ENCODE data around the gene MAST3.

Gene MAST3

GRCh38 chr19:18122424-18122823 lies 24.8 kb downstream of the MAST3 start:
- H3K36me3 Mint-ChIP-seq (ENCODE audit: insufficient read depth) = peaks cover 59% of the 10 kb centered on the region
- DNase-seq (no peak), ATAC-seq (replicated peaks) (no peak)
- no peak overlapping the region for H3K4me3 Mint-ChIP-seq
- no peaks in the 10 kb centered on the region for H3K27me3 Mint-ChIP-seq
- H3K27ac Mint-ChIP-seq = peak overlapping the region in 1 of 2 donors; percentile 95
- H3K4me1 Mint-ChIP-seq (ENCODE audit: low read depth in 2 of 2) = peaks cover 22 to 25% of the 10 kb centered on the region in 2 donors
- no peaks in the 10 kb centered on the region for H3K9me3 Mint-ChIP-seq

DNA sequence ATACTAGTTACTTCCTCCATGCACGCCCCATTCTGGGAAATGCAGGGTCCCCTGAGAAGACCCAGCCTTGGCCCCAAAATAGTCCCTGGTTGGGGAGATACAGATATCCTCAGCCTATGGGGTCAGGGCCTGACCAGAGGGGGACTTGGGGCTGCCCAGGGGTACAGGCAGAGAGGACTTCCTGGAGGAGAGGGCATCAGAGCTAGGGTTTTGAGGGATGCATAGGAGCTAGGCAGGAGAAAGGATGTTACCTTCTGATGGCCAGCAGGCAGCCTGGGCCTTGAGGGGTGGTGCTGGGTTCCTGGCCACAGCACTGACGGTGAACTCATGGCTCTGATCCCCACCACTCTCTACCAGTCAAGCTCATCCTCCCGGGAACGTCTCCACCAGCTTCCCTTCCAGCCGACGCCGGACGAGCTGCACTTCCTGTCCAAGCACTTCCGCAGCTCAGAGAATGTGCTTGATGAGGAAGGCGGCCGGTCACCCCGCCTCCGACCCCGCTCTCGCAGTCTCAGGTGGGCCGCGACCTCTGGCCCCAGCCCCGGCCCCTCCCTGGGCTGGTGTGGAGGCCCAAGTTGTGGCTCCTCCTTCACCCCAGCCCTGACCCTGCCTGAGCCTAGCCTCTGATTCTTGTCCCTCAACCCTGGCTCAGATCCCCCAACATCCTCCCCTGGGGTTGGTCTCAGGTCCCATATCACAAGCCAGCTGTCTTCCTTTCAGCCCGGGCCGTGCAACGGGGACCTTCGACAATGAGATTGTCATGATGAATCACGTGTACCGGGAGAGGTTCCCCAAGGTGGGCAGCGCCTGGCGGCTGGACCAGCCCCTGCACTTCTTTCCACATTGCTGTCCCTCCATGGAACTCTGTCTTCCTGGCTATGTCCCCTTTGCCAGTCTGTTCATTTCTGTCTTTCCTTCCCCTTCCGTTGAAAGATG lies 25.6 kb downstream of the MAST3 start:
- Mint-ChIP-seq H3K4me3 (no peak overlapping the region), H3K27me3 (no peaks in the 10 kb centered on the region), H3K36me3 (ENCODE audit: insufficient read depth) (peaks cover 60% of the 10 kb centered on the region), H3K9me3 (no peaks in the 10 kb centered on the region), H3K4me1 (ENCODE audit: low read depth in 2 of 2) (peaks cover 24 to 26% of the 10 kb centered on the region in 2 donors), H3K27ac (peak overlapping the region; percentile 56 to 95)
- ATAC-seq (replicated peaks) = no peak
- no peak for DNase-seq

DNA sequence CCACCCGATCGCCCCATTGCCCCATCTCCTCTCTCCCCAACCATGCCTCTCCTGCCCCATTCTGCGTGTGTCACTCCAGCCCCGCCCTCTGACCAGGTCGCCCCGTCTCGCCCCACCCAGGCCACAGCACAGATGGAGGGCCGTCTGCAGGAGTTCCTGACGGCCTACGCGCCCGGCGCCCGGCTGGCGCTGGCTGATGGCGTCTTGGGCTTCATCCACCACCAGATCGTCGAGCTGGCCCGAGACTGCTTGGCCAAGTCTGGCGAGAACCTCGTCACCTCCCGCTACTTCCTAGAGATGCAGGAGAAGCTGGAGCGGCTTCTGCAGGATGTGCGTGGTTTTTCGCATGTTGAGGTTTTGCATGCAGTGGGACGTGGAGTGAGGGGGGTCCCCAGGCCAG lies 26.2 kb downstream of the MAST3 start:
- Mint-ChIP-seq H3K27me3 (no peaks in the 10 kb centered on the region), H3K36me3 (ENCODE audit: insufficient read depth) (peaks cover 67% of the 10 kb centered on the region), H3K4me1 (ENCODE audit: low read depth in 2 of 2) (peaks cover 24% of the 10 kb centered on the region in 2 donors), H3K4me3 (no peak overlapping the region), H3K27ac (peak overlapping the region in 1 of 2 donors; percentile 56), H3K9me3 (no peaks in the 10 kb centered on the region)
- no peak for ATAC-seq (replicated peaks)
- no peak for DNase-seq

DNA sequence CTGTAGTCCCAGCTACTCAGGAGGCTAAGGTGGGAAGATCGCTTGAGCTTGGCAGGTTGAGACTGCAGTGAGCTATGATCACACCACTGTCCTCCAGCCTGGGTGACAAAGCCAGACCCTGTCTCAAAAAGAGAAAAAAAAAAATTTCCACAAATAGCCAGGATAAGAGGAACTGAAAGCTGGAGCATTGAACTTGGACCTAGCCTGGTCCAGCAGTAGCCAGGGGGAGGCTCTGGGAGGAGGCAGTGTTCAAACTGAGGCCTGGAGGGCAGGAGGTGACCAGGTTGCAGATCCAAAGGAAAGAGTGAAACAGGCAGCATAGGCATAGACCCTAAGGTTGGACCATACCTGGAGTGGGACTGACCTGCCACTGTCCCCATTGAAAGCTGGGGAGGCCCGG lies 28.5 kb downstream of the MAST3 start:
- DNase-seq = no peak
- no peak for ATAC-seq (replicated peaks)
- Mint-ChIP-seq H3K4me3 (no peak overlapping the region), H3K9me3 (no peaks in the 10 kb centered on the region), H3K36me3 (ENCODE audit: insufficient read depth) (peaks cover 80% of the 10 kb centered on the region), H3K27ac (peak overlapping the region in 1 of 2 donors; percentile 71), H3K27me3 (no peaks in the 10 kb centered on the region), H3K4me1 (ENCODE audit: low read depth in 2 of 2) (peaks cover 8 to 14% of the 10 kb centered on the region in 2 donors)

DNA sequence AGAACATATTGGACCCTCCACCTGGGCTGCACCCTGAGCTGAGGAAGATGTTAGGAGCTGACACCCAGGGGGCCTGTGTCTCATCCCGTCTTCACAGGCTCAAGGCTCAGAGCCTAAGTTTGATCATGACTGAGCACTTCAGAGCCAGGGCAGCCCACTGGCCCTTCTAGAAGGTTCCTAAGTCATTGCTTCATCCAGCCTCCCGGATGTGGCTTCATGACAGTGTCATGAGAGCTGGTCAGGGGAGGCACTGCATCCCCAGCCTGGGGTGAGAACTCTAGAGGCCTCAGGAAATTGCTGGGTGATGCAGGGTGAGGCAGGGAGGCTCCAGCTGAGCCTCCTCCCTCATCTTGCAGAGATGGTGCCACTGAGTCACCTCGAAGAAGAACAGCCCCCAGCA lies 30.5 kb downstream of the MAST3 start:
- ATAC-seq (replicated peaks) = peak; percentile 71
- peaks cover 74% of the 10 kb centered on the region for H3K36me3 Mint-ChIP-seq (ENCODE audit: insufficient read depth)
- peaks cover 8 to 12% of the 10 kb centered on the region in 2 donors for H3K4me1 Mint-ChIP-seq (ENCODE audit: low read depth in 2 of 2)
- H3K4me3 Mint-ChIP-seq = peak overlapping the region; percentile 66 to 67
- H3K27me3 Mint-ChIP-seq = no peaks in the 10 kb centered on the region
- H3K9me3 Mint-ChIP-seq = no peaks in the 10 kb centered on the region
- DNase-seq = no peak
- H3K27ac Mint-ChIP-seq = peak overlapping the region; percentile 78 to 95

DNA sequence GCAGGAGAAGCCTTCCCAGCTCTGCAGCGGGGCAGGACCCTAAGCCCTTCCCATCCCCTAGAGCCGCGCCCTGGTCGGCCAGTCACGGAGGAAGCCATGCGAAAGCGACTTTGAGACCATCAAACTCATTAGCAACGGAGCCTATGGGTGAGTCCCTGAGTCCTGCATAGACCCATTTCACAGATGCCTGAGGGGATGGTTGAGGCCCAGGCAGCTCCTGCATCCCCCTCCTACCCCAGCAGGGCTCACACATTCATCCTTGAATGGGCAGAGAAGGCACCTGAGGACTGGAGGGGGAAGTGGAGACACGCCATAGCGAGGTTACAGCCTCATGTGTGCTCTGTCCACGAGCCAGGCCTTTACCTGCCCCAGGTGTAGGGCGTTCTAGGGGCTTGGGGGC lies 31.2 kb downstream of the MAST3 start:
- peak overlapping the region; percentile 78 to 95 for H3K27ac Mint-ChIP-seq
- no peak for ATAC-seq (replicated peaks)

DNA sequence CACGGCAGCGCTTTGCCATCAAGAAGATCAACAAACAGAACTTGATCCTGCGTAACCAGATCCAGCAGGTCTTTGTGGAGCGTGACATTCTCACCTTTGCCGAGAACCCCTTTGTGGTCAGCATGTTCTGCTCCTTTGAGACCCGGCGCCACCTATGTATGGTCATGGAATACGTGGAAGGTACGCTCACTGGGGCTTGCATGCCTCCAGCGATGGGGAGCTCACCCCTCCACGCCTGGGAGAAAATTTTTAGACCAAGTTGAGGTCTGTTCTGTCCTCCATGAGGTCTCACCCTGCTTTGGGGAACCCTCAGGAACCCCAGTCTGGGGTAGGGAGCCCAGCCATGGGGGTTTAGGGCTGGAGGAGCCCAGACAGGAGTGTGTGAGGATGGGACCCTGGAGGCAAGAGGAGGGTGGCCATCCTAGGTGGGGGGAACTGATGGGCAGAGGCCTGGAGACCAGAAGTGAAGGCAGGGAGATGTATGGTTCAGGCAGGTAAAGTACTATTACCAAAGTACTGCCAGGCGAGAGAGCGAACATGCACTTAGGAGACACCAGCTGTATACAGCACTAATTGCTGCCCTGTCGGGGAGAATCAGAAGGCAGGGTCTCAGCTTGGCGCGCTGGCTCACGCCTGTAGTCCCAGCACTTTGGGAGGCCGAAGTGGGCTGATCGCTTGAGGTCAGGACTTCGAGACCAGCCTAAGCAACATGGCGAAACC lies 33.1 kb downstream of the MAST3 start:
- ATAC-seq (replicated peaks) (no peak), DNase-seq (no peak)
- Mint-ChIP-seq H3K9me3 (no peaks in the 10 kb centered on the region), H3K27ac (no peak overlapping the region), H3K4me1 (ENCODE audit: low read depth in 2 of 2) (peaks cover 12 to 15% of the 10 kb centered on the region in 2 donors), H3K4me3 (no peak overlapping the region), H3K36me3 (ENCODE audit: insufficient read depth) (peaks cover 75% of the 10 kb centered on the region), H3K27me3 (no peaks in the 10 kb centered on the region)

More for the DNA sequence above, 31.2 kb downstream of the MAST3 start:
- Mint-ChIP-seq H3K4me1 (ENCODE audit: low read depth in 2 of 2) (peaks cover 8 to 12% of the 10 kb centered on the region in 2 donors), H3K27me3 (no peaks in the 10 kb centered on the region), H3K36me3 (ENCODE audit: insufficient read depth) (peaks cover 75% of the 10 kb centered on the region), H3K9me3 (no peaks in the 10 kb centered on the region), H3K4me3 (peak overlapping the region in 1 of 2 donors; percentile 67)
- DNase-seq = no peak

- DNase-seq (no peak), ATAC-seq (replicated peaks) (no peak)
- no peak overlapping the region for H3K4me3 Mint-ChIP-seq
- H3K36me3 Mint-ChIP-seq (ENCODE audit: insufficient read depth) = peaks cover 76% of the 10 kb centered on the region
- peaks cover 12 to 15% of the 10 kb centered on the region in 2 donors for H3K4me1 Mint-ChIP-seq (ENCODE audit: low read depth in 2 of 2)
- H3K9me3 Mint-ChIP-seq = no peaks in the 10 kb centered on the region
- H3K27me3 Mint-ChIP-seq = no peaks in the 10 kb centered on the region
- H3K27ac Mint-ChIP-seq = no peak overlapping the region
Measured at GRCh38 chr19:18131841-18132596, 34.4 kb downstream of the MAST3 start.

DNA sequence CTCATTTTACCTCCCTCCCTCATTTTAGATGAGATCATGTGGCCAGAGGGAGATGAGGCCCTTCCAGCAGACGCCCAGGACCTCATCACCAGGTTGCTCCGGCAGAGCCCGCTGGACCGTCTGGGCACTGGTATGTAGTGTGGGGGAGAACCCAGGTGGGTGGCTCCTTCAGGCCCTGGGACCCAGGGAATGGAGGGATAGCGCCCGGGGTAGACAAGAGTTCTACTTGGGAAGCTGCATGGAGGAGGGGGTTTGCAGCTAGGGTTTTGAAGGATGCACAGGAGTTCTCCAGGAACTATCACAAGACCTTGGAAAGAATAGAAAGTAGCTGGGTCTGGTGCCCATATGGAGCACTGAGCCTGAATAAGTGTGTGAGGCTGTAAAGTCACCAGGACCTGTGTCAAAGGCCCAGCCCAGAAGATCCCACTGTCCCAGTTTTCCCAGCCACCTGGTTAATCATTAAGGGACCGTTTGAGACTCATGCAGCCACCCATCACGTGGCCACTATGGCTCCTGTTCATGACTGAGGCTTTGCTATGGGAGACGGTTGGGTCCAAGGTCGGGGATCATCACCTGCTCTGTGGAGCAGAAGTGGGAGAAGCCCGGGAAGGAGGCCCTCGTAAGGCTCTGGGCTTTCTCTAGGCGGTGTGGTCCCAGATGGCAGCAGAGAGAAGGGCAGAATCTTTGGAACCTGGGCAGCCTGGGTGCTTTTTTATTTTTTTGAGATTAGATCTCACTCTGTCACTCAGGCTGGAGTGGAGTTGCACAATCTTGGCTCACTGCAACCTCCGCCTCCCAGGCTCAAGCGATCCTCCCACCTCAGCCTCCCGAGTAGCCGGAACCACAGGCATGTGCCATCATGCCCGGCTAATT lies 38.4 kb downstream of the MAST3 start:
- peak overlapping the region; percentile 50 to 72 for H3K27ac Mint-ChIP-seq
- peaks cover 0 to 7% of the 10 kb centered on the region in 2 donors for H3K4me1 Mint-ChIP-seq (ENCODE audit: low read depth in 2 of 2)
- ATAC-seq (replicated peaks) = no peak
- no peak overlapping the region for H3K4me3 Mint-ChIP-seq
- H3K9me3 Mint-ChIP-seq = no peaks in the 10 kb centered on the region
- no peaks in the 10 kb centered on the region for H3K27me3 Mint-ChIP-seq
- DNase-seq = no peak
- H3K36me3 Mint-ChIP-seq (ENCODE audit: insufficient read depth) = peaks cover 71% of the 10 kb centered on the region

DNA sequence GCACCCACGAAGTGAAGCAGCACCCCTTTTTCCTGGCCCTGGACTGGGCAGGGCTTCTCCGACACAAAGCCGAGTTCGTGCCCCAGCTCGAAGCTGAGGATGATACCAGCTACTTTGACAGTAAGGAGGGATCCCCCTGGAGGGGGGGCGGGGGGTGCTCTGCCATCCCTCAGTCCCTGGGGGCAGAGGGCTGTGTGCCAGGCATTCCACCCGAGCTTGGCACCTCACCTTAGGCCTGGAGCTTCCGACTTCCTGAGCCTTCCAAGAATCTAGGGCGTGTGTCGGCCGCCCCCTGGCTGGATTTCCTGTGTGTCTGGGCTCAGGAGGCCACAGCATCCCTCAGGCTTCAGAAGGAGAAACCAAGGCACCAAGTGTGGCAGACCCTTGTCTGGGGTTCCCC lies 39.7 kb downstream of the MAST3 start:
- no peaks in the 10 kb centered on the region for H3K9me3 Mint-ChIP-seq
- ATAC-seq (replicated peaks) = no peak
- no peak overlapping the region for H3K27ac Mint-ChIP-seq
- H3K27me3 Mint-ChIP-seq = no peaks in the 10 kb centered on the region
- H3K4me3 Mint-ChIP-seq = no peak overlapping the region
- no peak for DNase-seq
- peaks cover 0 to 7% of the 10 kb centered on the region in 2 donors for H3K4me1 Mint-ChIP-seq (ENCODE audit: low read depth in 2 of 2)
- peaks cover 80% of the 10 kb centered on the region for H3K36me3 Mint-ChIP-seq (ENCODE audit: insufficient read depth)

DNA sequence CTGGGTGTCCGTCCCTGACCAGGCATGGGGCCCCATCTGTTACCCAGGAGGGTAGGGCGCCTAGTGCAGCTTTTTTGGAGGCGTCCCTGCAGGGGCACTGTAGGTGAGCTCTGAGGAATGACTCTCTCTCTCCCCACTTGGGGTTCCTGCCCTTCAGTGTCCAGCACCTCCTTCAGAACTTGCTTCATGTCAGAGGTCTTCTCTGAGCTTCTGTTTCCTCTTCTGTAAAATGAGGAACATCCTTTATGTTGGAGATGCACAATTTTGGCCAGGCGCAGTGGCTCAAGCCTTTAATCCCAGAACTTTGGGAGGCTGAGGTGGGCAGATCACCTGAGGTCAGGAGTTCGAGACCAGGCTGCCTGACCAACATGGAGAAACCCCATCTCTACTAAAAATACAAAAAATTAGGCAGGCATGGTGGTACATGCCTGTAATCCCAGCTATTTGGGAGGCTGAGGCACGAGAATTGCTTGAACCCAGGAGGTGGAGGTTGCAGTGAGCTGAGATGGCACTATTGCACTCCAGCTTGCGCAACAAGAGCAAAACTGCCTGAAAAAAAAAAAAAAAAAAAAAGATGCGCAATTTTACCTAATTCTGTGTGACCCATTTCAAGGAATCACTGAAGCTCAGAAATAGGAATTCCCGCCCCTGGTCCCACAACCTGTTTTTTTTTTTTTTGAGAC lies 40.2 kb downstream of the MAST3 start:
- no peak overlapping the region for H3K4me3 Mint-ChIP-seq
- H3K4me1 Mint-ChIP-seq (ENCODE audit: low read depth in 2 of 2) = peaks cover 0 to 7% of the 10 kb centered on the region in 2 donors
- no peaks in the 10 kb centered on the region for H3K27me3 Mint-ChIP-seq
- no peak overlapping the region for H3K27ac Mint-ChIP-seq
- DNase-seq (no peak), ATAC-seq (replicated peaks) (no peak)
- H3K9me3 Mint-ChIP-seq = no peaks in the 10 kb centered on the region
- peaks cover 82% of the 10 kb centered on the region for H3K36me3 Mint-ChIP-seq (ENCODE audit: insufficient read depth)

- no peak for DNase-seq
- no peak overlapping the region for H3K27ac Mint-ChIP-seq
- no peak for ATAC-seq (replicated peaks)
- no peak overlapping the region for H3K4me3 Mint-ChIP-seq
- peaks cover 77% of the 10 kb centered on the region for H3K36me3 Mint-ChIP-seq (ENCODE audit: insufficient read depth)
- H3K4me1 Mint-ChIP-seq (ENCODE audit: low read depth in 2 of 2) = no peaks in the 10 kb centered on the region
- no peaks in the 10 kb centered on the region for H3K9me3 Mint-ChIP-seq
- no peaks in the 10 kb centered on the region for H3K27me3 Mint-ChIP-seq
Measured at GRCh38 chr19:18140473-18140872, 42.9 kb downstream of the MAST3 start.
